ENCODE results near the gene SLC9A4. TPM values are rescaled to one million over a fixed set of nuclear protein-coding genes. Genes with fewer than 3 reads are reported as not detected.

Gene SLC9A4
- total RNA-seq, 1 experiment from 2014 or later: 0.07 TPM

DNA sequence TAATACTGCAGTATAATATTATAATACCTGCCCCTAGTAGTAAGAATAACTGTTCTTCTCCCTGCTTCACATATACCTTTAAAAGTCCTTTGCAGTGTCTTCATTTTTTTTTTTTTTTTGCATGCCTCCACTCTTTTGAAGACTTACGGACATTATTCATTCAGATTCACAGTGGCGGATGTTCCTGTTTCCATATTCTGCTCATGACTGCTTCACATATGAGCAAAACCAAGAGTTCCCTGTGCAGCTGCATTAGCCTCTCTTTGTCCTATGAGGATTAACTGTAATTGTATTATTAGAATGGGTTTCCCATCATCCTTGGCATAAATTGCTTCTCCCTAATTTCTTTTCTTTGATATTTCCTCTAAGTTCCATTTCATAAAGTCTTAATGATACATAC lies 37.3 kb upstream of the SLC9A4 start (continued):
- TF ChIP-seq RAD21 (IDR thresholded peaks at IDR 0.05; ENCODE audit: low read depth): no peak

DNA sequence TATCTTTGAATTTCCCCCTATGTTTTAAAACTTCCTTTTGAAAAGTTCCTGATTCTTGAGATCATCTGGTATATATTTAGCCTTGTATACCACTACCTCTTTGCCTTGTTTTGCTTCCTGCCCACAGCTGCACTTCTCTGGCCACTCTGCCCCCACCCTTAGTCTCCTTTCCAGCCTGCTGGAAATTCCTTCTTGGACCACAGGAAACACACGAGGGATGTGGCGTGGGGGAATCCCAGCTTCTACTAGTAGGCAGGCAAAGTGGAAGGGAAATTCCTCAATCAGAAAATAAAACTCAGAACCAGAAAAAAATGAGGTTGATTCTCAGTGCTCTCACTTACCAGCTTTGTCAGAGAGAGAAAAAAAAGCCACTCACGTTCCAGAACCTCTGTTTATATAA lies 36.7 kb upstream of the SLC9A4 start:
- ATAC-seq: no peak

DNA sequence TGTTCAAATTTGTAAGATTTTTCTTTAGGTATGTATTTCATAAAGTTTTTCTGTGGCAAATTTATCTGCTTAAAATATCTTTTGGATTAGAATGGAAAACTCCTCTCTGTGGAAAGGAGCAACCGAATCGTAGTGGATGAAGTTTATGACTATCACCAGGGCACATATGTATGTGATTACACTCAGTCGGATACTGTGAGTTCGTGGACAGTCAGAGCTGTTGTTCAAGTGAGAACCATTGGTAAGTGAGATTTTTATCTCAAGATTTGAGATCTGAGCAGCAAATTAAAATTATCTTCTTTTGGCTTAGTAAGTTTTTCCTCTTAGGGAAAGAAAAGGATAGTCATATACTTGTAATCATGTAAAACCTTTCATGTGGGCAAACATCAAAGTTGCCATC lies 35.9 kb upstream of the SLC9A4 start:
- no peak for DNase-seq (ENCODE audit: low read depth, low spot score)
- TF ChIP-seq EZH2phosphoT487 (IDR thresholded peaks at IDR 0.05; ENCODE audit: borderline replicate concordance) (no peak), POLR2A (IDR thresholded peaks at IDR 0.05; ENCODE audit: borderline replicate concordance, extremely low read depth, insufficient read depth, insufficient read length) (no peak), TCF7L2 (IDR thresholded peaks at IDR 0.05; ENCODE audit: borderline replicate concordance, extremely low read depth, insufficient read depth, insufficient read length) (no peak), RAD21 (IDR thresholded peaks at IDR 0.05; ENCODE audit: low read depth) (no peak), SP1 (IDR thresholded peaks at IDR 0.05; ENCODE audit: low read depth) (no peak), EGR1 (IDR thresholded peaks at IDR 0.05; ENCODE audit: low read depth) (no peak), EZH2 (IDR thresholded peaks at IDR 0.05) (no peak), YY1 (IDR thresholded peaks at IDR 0.05; ENCODE audit: extremely low read depth, insufficient replicate concordance, low read depth, low read length) (no peak), FOSL1 (IDR thresholded peaks at IDR 0.05; ENCODE audit: low read depth) (no peak), CBX3 (IDR thresholded peaks at IDR 0.05; ENCODE audit: low read depth) (no peak), ZFX (IDR thresholded peaks at IDR 0.05) (no peak)
- TF ChIP-seq, protein P1, sequence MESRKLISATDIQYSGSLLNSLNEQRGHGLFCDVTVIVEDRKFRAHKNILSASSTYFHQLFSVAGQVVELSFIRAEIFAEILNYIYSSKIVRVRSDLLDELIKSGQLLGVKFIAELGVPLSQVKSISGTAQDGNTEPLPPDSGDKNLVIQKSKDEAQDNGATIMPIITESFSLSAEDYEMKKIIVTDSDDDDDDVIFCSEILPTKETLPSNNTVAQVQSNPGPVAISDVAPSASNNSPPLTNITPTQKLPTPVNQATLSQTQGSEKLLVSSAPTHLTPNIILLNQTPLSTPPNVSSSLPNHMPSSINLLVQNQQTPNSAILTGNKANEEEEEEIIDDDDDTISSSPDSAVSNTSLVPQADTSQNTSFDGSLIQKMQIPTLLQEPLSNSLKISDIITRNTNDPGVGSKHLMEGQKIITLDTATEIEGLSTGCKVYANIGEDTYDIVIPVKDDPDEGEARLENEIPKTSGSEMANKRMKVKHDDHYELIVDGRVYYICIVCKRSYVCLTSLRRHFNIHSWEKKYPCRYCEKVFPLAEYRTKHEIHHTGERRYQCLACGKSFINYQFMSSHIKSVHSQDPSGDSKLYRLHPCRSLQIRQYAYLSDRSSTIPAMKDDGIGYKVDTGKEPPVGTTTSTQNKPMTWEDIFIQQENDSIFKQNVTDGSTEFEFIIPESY (IDR thresholded peaks at IDR 0.05; ENCODE audit: extremely low read depth, insufficient replicate concordance, low read length): no peak
- TF ChIP-seq, protein P2, sequence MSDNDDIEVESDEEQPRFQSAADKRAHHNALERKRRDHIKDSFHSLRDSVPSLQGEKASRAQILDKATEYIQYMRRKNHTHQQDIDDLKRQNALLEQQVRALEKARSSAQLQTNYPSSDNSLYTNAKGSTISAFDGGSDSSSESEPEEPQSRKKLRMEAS (IDR thresholded peaks at IDR 0.05): no peak
- TF ChIP-seq, protein P3, sequence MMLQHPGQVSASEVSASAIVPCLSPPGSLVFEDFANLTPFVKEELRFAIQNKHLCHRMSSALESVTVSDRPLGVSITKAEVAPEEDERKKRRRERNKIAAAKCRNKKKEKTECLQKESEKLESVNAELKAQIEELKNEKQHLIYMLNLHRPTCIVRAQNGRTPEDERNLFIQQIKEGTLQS (IDR thresholded peaks at IDR 0.05): no peak
- no peak overlapping the region for H3K9ac ChIP-seq (ENCODE audit: low read length)
- RAD21 ChIA-PET (ENCODE audit: low non-redundant PET in 1 of 2, low total read pairs in 2 of 2, uncharacterized antibody in 2 of 2, unreplicated experiment in 2 of 2): no interaction called here
- no peaks in the 10 kb centered on the region for H3K79me2 ChIP-seq (ENCODE audit: insufficient read depth, low read length)
- CTCF ChIA-PET: no interaction called here
- POLR2A ChIA-PET: no interaction called here
- H3K27ac ChIP-seq (ENCODE audit: low read depth, low read length): no peak overlapping the region
- H3K4me2 ChIP-seq (ENCODE audit: low read length): no peak overlapping the region
- H3K27me3 ChIP-seq (ENCODE audit: insufficient read depth, low read length): no peaks in the 10 kb centered on the region
- no peaks in the 10 kb centered on the region for H3K4me1 ChIP-seq (ENCODE audit: control insufficient read depth in 1 of 2, insufficient read depth in 2 of 2, low read length in 2 of 2)
- H3K36me3 ChIP-seq (ENCODE audit: control insufficient read depth in 1 of 2, insufficient read depth in 2 of 2, low read length in 2 of 2): no peaks in the 10 kb centered on the region
- no peaks in the 10 kb centered on the region for H3K9me3 ChIP-seq (ENCODE audit: control insufficient read depth in 1 of 2, insufficient read depth in 1 of 2, low read depth in 1 of 2, low read length in 2 of 2)
- H3K4me3 ChIP-seq (replicated peaks in 1 of 2; ENCODE audit: low read depth in 1 of 2, low read length in 2 of 2): no peak overlapping the region
- no peak overlapping the region for H2AFZ ChIP-seq (ENCODE audit: low read depth, low read length, poor library complexity, severe bottlenecking)
- H3K9me2 ChIP-seq (ENCODE audit: insufficient read depth): no peaks in the 10 kb centered on the region
- H4K20me1 ChIP-seq (ENCODE audit: insufficient read depth): no peaks in the 10 kb centered on the region
- intact Hi-C loops (cut with micrococcal nuclease): no loop called here
- BruUV-seq (replicated peaks): no TSS peak
- ATAC-seq: no peak

More for the DNA sequence above, 36.7 kb upstream of the SLC9A4 start:
- DNase-seq (ENCODE audit: low read depth, low spot score): no peak
- H4K20me1 ChIP-seq (ENCODE audit: insufficient read depth): no peaks in the 10 kb centered on the region
- H3K36me3 ChIP-seq (ENCODE audit: control insufficient read depth in 1 of 2, insufficient read depth in 2 of 2, low read length in 2 of 2): no peaks in the 10 kb centered on the region
- no peaks in the 10 kb centered on the region for H3K79me2 ChIP-seq (ENCODE audit: insufficient read depth, low read length)
- H3K9ac ChIP-seq (ENCODE audit: low read length): no peak overlapping the region
- intact Hi-C loops (cut with micrococcal nuclease): no loop called here
- no peaks in the 10 kb centered on the region for H3K9me2 ChIP-seq (ENCODE audit: insufficient read depth)
- RAD21 ChIA-PET (ENCODE audit: low non-redundant PET in 1 of 2, low total read pairs in 2 of 2, uncharacterized antibody in 2 of 2, unreplicated experiment in 2 of 2): no interaction called here
- CTCF ChIA-PET: no interaction called here
- H3K27me3 ChIP-seq (ENCODE audit: insufficient read depth, low read length): no peaks in the 10 kb centered on the region
- no peak overlapping the region for H2AFZ ChIP-seq (ENCODE audit: low read depth, low read length, poor library complexity, severe bottlenecking)
- no peak for TF ChIP-seq SP1 (IDR thresholded peaks at IDR 0.05; ENCODE audit: low read depth)
- no peak for TF ChIP-seq EZH2phosphoT487 (IDR thresholded peaks at IDR 0.05; ENCODE audit: borderline replicate concordance)
- TF ChIP-seq FOSL1 (IDR thresholded peaks at IDR 0.05; ENCODE audit: low read depth): no peak
- no peak for TF ChIP-seq SIN3A (IDR thresholded peaks at IDR 0.05; ENCODE audit: low read depth)
- no peak for TF ChIP-seq ZFX (IDR thresholded peaks at IDR 0.05)
- TF ChIP-seq ELF1 (IDR thresholded peaks at IDR 0.05; ENCODE audit: borderline replicate concordance, low read depth): no peak
- H3K4me3 ChIP-seq (replicated peaks in 1 of 2; ENCODE audit: low read depth in 1 of 2, low read length in 2 of 2): no peak overlapping the region
- no TSS peak for BruUV-seq (replicated peaks)
- H3K4me1 ChIP-seq (ENCODE audit: control insufficient read depth in 1 of 2, insufficient read depth in 2 of 2, low read length in 2 of 2): no peaks in the 10 kb centered on the region
- H3K27ac ChIP-seq (ENCODE audit: low read depth, low read length): no peak overlapping the region
- POLR2A ChIA-PET: no interaction called here
- no peaks in the 10 kb centered on the region for H3K9me3 ChIP-seq (ENCODE audit: control insufficient read depth in 1 of 2, insufficient read depth in 1 of 2, low read depth in 1 of 2, low read length in 2 of 2)
- H3K4me2 ChIP-seq (ENCODE audit: low read length): no peak overlapping the region
